ELR (cell line): Measurements from ENCODE around the gene MYNN.
"Not testable (repeated sequence)": the region's sequence is repeated elsewhere in the genome, so short reads cannot be mapped to it uniquely, and the experiment has no call there.

ENCODE experiments used
- DNase-seq: peaks from one replicate; pipeline ENCODE4 v3.0.0-alpha.2; 2015; ENCODE audit warnings: low read depth

MYNN gene

GRCh38 chr3:169772897-169773816 is at the start of gene MYNN:
TSS of gene MYNN (plus strand) at chr3:169773396. CDS start at chr3:169774296, 900 bp downstream.
- peak; percentile 92 for DNase-seq

GRCh38 chr3:169731857-169732256 is 41.3 kb upstream of the MYNN start:
- not testable (repeated sequence) for DNase-seq

DNA sequence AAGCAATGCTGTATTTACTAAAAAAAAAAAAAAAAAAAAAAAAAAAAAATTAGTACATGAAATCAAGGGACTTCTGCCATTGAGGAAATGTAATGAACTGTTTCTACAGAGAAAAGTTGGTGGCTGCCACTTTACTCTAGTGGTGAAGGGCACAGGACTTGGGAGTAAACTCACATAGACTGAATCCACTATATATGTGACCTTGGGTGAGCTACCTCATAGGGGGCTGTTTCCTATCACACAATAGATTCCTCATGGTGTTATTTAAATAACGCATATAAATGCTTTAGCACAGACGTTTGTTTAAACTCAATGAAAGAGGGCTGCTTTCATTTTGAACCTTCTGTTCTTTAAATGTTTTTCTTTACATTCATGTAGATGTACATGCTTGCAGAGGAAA is 34.1 kb upstream of the MYNN start:
- DNase-seq = no peak

DNA sequence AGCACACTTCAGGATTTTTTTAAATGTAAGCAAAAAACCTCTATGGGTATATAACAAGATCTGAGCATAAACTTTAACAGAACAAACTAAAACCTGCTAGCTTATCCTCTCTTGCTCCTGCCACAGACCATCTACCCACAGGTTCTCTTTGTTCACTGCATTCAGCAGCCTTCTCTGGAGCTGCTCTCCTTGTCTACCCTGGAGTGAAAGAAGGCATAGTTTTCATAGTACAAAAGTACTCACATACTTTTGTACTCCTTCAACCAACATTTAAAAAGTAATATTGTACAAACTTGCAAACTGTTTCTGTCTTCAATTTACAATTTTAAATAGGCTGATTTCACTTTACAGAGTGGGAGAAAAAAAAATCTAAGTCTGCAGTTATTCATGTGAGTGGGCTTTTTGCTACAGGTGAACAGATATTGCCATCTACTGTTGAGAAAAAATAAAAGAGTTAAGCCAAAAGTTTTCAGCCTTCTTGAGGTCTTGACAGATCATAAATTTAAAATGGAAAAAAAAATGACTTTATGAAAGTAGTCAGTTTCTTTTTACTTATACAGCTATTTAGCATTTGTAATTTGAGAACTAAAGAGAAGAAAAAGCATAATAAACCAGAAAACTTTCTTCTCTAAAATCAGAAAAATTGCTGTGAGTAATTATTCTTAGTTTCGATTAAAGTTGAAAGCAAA is 28.7 kb upstream of the MYNN start:
- DNase-seq = peak; percentile 44

- no peak for DNase-seq
Observed at GRCh38 chr3:169746924-169747323, 26.3 kb upstream of the MYNN start.

DNA sequence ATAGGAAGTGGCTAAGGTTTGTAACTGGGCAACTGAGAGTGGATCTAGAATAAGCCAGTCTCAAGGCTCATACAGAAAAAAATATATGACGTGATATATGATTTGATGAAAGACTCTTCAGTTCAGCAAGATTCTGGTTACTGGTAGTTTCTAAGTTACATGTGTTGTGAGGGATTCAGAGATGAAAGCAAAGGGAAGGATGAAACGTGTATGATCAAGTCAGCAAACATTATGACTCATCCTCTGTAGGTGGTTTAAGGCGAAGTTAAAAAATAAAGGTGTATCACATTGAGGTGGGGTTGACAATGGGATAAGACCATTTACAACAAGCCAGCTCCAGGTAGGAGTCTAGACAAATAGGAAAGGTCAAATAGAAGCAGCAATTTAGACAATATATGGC is 24.5 kb upstream of the MYNN start:
- no peak for DNase-seq

GRCh38 chr3:169750665-169751064 is 22.5 kb upstream of the MYNN start:
- DNase-seq = no peak

GRCh38 chr3:169751875-169752274 is 21.3 kb upstream of the MYNN start:
- DNase-seq = no peak

- DNase-seq = no peak
Observed at GRCh38 chr3:169754711-169755110, 18.5 kb upstream of the MYNN start.

- no peak for DNase-seq
Observed at GRCh38 chr3:169755488-169755887, 17.7 kb upstream of the MYNN start.

- no peak for DNase-seq
Observed at GRCh38 chr3:169758359-169758994, 14.7 kb upstream of the MYNN start.

GRCh38 chr3:169759256-169759655 is 13.9 kb upstream of the MYNN start:
- DNase-seq = peak; percentile 96

GRCh38 chr3:169760479-169760878 is 12.7 kb upstream of the MYNN start:
- peak; percentile 89 for DNase-seq

DNA sequence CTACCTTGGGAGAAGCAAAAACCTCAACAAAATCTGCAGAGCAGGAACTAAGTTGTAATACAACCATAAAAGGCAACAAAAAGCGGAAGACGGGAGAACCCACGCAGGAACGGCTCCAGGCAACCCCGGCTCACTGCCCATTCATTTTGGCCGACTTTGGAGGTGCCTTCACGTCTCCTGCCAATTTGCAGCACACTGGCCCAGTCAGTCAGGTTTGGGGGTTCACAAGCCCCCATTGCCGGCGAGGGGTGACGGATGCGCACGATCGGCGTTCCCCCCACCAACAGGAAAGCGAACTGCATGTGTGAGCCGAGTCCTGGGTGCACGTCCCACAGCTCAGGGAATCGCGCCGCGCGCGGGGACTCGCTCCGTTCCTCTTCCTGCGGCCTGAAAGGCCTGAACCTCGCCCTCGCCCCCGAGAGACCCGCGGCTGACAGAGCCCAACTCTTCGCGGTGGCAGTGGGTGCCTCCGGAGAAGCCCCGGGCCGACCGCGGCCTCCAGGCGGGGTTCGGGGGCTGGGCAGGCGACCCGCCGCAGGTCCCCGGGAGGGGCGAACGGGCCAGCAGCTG is 8.8 kb upstream of the MYNN start:
- peak; percentile 53 for DNase-seq

DNA sequence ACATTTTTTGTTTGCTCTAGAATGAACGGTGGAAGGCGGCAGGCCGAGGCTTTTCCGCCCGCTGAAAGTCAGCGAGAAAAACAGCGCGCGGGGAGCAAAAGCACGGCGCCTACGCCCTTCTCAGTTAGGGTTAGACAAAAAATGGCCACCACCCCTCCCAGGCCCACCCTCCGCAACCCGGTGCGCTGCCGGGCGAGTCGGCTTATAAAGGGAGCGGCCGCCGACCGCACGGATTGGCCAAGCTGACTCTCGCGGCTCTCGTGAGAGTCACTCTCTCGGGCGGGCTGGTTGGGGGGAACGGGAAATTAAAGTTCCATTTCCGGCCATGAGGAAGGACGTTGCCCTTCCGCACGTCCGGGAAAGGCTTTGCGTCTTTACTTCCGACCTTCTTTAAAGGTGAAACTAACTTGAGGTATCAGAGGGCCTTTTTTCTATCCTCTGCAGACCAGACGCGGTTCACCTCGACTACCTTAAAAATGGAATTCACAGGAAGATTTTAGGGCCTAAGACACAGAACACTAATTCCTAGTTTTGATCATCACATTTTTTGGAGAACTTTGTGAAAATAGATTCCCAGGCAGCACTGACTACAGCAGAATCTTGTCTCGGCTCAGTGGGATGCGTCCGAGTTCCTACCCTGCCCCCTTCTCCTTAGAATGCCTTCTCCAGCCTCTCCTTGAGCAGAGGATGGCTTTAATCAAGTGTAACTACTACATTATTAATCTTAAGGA is 8.1 kb upstream of the MYNN start, which contains the start of gene TERC:
Gene TERC, minus strand, starts transcription at position 179 of the 731 bp plus-strand sequence.
- peak; percentile 92 for DNase-seq

GRCh38 chr3:169769287-169770181 is 3.7 kb upstream of the MYNN start, which contains the start of gene ACTRT3:
TSS of gene ACTRT3 (minus strand) at chr3:169769561. CDS start at chr3:169769520, 41 bp downstream.
- DNase-seq = peak; percentile 77

DNA sequence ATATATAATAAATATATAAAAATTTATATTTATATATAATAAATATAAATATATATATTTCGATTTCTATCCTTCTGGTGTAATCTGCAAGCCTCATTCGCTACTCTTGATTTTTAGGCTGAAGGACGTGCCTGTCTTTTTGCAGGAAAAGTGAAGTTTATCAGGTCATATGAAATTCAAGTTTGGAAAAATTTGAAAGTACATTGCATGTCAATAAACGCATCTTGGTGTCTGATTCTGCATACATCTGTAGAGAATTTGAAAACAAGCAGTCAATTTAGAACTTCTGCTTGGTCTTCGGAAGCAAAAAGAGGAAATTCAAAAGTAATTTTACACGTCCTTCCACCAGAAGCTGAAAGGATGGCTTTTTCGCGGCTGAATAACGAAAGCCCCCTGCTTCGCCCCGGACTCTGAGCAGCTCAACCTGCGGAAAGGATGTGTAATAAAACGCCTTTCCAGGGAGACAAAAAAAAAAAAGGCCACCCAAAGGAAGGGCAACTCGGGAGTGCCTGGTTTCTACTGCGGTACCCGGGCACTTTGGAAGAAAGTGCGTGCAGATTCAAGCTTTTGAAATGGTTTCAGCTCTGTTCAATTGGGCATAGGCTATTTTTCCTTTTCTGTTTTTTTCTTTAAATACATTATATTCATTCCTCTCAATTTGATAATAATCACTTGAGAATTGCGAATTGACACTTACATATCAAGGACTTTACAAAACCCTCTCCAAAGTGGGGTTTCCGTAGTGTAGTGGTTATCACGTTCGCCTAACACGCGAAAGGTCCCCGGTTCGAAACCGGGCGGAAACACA is 1.5 kb upstream of the MYNN start:
- peak; percentile 87 for DNase-seq

DNA sequence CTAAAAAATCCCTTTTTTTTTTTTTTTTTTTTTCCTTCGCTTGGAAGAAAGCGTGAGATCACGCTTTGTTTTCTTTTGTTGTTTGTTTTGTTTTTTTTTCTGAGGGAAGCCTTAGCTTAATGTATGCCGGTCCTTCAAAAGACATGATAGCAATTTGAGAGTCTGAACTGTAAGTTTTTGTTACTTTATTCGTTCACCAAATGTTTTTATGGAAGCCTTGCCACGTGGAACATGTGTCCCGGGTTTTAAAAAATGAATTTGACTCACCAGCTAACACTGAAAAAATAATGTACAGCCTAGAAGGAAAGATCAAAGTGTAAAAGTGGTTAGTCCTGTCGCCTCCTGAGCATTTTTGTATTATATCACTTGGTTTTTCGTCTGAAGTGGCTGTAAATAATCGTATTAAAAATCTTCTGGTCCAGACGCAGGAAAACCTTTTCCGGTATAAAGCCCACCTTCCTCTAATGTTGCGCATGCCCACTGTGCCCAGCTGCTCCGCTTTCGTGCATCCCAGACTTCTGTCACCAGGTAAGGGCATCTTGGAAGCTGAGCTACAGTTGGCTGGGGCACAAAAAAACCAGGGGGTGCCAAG is 795 bp upstream of the MYNN start:
- peak; percentile 87 for DNase-seq

GRCh38 chr3:169774186-169774585 is 990 bp downstream of the MYNN start:
- DNase-seq = peak; percentile 17
